GM18951 (cell line): ENCODE results near the gene SAT2.
A peak's percentile ranks its signal among the peaks of the same experiment; 100 is the strongest.

Experiments
- POLR2A ChIP-seq: IDR thresholded peaks from 4 replicates; pipeline ENCODE4 v1.6.1; 2011; ENCODE audit warnings: mild to moderate bottlenecking; ENCODE audit not compliant: insufficient read length, insufficient read depth; ENCODE audit errors: extremely low read depth
- in situ Hi-C: fragments of 300-500 bp; cut with MboI; formaldehyde crosslinking; loops from one replicate; pipeline ENCODE4 v1.12.0; 2022; ENCODE audit warnings: low sequenced_read_pairs, mixed read lengths, inconsistent platforms; ENCODE audit not compliant: unreplicated experiment

SAT2 gene

DNA sequence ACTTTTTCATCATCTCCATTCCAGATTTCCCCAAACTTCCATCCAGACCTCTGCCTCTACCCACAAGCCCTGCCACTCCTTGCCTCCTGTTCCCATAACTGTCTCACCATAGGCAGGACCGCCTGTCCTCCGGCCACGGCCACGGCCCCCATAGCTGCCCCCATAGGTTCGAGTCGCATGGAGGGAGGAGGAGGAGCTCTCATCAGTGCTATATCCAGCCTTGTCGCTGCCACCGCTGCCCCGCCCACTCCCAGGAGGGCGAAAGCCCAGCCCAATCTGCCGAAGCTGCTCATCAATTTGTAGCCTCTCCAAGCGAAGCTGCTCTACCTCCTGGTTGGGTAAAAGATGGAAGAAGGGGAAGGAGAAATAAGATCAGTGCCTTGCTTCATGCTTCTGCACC lies 34.3 kb downstream of the SAT2 start:
- TF ChIP-seq POLR2A = no peak
- in situ Hi-C loops = no loop called here

DNA sequence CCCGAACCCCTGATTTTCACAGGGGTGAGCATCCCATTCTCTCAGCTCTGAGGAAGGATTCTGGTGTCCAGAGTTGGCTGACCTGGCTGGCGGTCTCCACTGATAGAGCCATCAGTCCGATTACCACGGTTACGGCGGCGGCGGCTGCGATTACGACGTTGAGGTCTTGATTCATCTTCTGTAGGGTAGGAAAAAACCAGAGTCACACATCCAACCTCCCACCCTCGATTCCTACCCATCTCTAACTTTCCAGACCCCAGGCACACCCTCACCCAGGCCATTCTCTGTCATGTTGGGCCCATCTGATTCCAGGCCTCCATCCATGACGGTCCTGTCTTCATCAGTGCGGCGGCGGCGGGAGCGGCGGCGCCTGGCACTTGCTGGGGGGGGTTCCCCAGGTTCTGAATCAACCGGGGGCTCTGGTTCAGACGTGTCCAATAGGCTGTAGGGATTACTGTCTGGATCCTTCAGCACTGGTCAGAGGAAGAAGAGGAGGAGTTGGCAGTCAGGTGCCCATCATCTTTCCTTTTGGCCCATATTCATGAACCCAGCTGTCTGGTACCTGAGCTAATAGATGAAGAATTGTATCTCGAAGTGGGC lies 35.1 kb downstream of the SAT2 start:
- TF ChIP-seq POLR2A = no peak
- in situ Hi-C loops = no loop called here

GRCh38 chr17:7591596-7591995 lies 36.0 kb downstream of the SAT2 start:
- TF ChIP-seq POLR2A = no peak
- in situ Hi-C loops = no loop called here

GRCh38 chr17:7590743-7591142 lies 36.9 kb downstream of the SAT2 start:
- no peak for TF ChIP-seq POLR2A
- in situ Hi-C loops = no loop called here

GRCh38 chr17:7589891-7590691 lies 37.5 kb downstream of the SAT2 start, which contains the start of gene SOX15:
Gene SOX15 (minus strand): TSS chr17:7590094. CDS start chr17:7589676, 418 bp downstream.
- in situ Hi-C loops = no loop called here
- TF ChIP-seq POLR2A = no peak

GRCh38 chr17:7589204-7589868 lies 38.3 kb downstream of the SAT2 start:
- no peak for TF ChIP-seq POLR2A
- in situ Hi-C loops = no loop called here

DNA sequence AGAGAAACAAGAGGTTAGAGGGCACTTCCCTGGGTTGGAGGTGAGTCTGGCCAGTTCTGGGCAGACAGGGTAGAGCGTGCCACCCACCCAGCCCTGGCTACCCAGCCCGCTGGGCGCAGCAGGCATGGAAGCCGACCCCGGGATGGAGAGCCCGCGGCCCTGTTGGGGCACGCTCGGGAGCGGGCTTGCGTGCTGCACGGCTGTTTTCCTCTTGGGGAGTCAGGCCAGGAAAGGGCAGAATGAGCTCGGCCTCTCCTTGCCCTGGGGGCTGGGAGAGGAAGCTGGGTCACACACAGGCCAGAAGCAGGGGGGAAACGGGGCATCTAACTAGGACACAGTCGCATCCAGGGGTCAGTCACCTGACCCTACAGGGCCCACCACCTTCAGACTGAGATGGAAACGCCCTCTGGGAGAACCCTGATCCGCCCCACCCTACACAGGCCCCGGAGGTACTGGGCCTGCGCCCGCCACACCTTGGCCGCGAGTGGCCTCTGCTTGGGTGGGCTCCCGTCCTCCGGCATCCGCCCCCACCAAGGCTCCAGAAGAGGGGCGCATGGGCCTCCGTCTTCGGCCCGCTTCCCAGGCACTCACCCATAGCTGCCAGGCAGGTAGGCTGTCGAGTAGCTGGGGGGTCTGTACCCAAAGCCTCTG lies 38.9 kb downstream of the SAT2 start:
- in situ Hi-C loops = no loop called here

GRCh38 chr17:7587420-7588151 lies 40.0 kb downstream of the SAT2 start:
- no peak for TF ChIP-seq POLR2A
- in situ Hi-C loops = no loop called here

More for the DNA sequence above, 38.9 kb downstream of the SAT2 start:
- TF ChIP-seq POLR2A = no peak

- in situ Hi-C loops = no loop called here
- TF ChIP-seq POLR2A = no peak
Measured at GRCh38 chr17:7586673-7587419, 40.8 kb downstream of the SAT2 start.

- TF ChIP-seq POLR2A = peak; percentile 78
- in situ Hi-C loops = no loop called here
Measured at GRCh38 chr17:7583253-7584109, 44.1 kb downstream of the SAT2 start, which contains the start of gene MPDU1. Gene MPDU1 (plus strand): TSS chr17:7583852. CDS start chr17:7583863, 11 bp downstream.
